VCaP (cell line): ENCODE data around the gene CTNND2.

ENCODE experiments used
- H3K27ac ChIP-seq: fragments of 450-650 bp; 2 replicates; pipeline ENCODE4 v1.5.1; 2017
- TF ChIP-seq, protein P1 (sequence below): fragments of 450-650 bp; conservative IDR thresholded peaks from 2 replicates; pipeline ENCODE4 v1.5.1; 2017; ENCODE audit warnings: mild to moderate bottlenecking, moderate library complexity

The CTNND2 gene

DNA sequence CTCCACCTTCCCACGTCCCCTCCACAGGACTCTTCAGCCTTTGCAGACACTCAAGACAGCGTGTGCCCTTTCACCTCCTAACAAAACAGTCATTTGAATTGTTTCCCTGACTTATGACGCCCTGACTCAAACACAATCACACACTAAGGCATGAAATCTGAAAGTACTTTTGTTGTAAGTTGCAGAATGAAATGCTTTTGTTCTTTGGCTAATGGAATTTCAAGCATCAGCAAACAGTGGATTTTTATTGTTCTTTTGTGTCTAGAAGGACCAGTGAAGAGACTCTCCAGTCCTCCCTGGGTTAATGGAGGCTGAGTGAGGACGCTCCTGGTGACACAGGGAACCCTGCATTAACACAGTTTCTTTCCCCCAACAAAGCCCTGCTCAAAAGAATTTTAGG lies 380.1 kb downstream of the CTNND2 start:
- no peak overlapping the region for H3K27ac ChIP-seq

DNA sequence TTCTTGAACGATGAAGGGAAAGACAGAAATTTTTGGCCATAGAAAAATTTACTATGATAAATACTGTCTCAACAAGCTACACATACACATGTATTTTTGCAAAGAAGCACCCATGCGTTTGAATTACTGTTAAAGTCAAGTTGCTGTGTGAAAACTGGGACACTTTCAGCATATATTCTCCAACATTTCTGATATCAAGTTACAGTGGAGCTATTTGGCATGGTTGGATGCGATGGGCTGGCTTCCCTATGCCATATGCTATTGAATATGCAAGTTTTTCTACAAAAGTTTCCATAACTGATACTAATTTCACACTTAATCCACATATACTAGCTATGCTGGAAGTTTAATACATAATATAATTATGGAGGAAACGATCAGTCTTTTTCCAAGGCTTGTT lies 381.4 kb downstream of the CTNND2 start:
- TF ChIP-seq, protein P1, sequence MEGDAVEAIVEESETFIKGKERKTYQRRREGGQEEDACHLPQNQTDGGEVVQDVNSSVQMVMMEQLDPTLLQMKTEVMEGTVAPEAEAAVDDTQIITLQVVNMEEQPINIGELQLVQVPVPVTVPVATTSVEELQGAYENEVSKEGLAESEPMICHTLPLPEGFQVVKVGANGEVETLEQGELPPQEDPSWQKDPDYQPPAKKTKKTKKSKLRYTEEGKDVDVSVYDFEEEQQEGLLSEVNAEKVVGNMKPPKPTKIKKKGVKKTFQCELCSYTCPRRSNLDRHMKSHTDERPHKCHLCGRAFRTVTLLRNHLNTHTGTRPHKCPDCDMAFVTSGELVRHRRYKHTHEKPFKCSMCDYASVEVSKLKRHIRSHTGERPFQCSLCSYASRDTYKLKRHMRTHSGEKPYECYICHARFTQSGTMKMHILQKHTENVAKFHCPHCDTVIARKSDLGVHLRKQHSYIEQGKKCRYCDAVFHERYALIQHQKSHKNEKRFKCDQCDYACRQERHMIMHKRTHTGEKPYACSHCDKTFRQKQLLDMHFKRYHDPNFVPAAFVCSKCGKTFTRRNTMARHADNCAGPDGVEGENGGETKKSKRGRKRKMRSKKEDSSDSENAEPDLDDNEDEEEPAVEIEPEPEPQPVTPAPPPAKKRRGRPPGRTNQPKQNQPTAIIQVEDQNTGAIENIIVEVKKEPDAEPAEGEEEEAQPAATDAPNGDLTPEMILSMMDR, result no peak
- no peak overlapping the region for H3K27ac ChIP-seq

More for the DNA sequence above, 380.1 kb downstream of the CTNND2 start:
- TF ChIP-seq, protein P1, result no peak

DNA sequence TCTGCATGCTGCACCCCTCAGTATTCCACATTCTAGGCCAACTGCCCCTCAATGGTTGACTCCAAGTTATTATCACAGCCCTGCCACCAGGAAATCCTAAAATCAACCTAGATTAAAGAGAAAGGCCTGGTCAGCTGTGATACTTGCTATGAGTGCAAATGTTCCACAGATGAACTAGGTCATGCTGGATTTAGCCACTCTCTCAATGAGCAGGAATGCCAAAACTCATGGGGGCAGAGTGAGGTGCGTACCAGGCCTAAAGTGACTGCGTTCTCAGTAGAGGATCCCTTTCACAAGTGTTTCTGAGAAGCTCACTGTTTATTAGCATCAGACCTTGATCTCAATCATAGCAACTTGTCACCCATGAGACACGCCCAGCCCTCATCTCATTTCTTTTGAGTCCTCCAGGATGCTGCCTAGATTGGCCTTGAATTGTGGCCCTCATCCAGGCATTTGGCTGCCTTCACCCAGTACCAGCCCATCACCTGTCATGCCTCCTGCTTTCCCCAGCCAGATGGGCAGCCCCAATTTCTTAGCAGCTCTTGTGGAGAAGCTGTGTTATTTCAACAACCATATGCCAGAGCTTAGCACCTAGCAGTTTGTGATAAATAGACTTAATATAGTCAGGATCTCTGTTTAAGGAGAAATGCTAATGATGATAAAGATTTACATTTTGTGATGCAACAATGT lies 383.9 kb downstream of the CTNND2 start:
- H3K27ac ChIP-seq, result no peak overlapping the region
- TF ChIP-seq, protein P1, result no peak

DNA sequence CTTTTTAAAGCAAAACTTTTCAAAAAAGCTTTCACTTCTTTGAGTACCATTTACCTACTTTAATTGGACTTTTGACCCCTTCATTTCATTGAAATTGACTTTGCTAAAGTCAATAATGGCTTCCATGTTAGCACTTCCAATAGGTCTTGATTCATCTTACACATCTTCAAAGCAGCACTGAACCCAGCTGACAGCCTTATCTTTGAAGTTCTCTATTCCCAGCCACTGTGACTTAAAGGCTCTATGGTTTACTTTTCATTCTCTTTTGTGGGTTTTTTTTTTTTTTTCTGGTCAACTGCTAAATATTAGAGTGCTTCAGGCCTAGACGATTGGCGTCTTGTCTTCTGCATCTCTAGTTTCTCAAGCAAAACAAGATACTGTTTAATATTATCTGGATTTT lies 385.0 kb downstream of the CTNND2 start:
- no peak overlapping the region for H3K27ac ChIP-seq
- TF ChIP-seq, protein P1, result no peak

DNA sequence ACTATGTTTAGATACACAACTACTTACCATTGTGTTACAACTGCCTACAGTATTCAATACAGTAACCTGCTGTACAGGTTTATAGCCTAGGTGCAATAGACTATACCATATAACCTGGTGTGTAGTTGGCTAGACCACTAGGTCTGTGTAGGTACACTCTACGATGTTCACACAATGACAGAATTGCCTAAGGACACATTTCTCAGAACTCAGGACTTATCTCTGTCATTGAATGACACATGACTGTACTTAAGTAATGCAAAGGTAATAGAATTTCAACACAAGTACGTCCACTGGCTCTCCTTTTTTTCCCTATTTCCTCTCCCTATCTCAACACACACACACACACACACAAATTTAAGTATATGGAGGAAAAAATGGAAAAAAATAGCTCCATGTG lies 385.6 kb downstream of the CTNND2 start:
- TF ChIP-seq, protein P1, result no peak
- H3K27ac ChIP-seq, result no peak overlapping the region

DNA sequence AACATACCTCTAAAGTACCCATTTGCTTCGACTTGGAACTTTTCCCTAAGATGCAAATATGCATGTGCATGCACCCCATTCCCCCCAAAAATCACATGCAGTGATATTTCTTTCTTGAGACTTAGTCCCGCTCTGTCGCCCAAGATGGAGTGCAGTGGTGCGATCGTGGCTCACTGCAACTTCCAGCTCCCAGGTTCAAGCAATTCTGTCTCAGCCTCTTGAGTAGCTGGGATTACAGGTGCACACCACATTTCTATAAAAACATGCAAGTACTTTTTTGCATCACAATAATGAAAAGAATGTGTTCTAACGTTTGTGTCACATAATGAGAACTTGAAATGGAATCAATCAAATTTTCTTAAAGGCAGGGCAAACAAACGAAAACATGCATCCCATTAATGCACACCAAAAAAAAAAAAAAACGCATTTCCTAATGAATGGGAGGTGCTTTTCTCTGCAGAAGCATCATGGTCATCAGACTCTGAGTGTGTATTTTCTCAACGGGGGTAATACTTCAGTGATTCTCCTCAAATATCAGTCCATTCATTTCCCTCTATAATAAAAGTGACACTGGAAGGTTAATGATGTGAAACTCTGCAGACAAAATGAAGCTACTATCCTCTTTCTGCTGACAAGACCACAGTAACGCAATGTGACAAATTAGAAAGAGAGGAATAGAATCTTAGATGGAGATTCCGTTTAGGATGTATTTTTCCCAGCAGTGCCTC lies 389.4 kb downstream of the CTNND2 start:
- H3K27ac ChIP-seq, result no peak overlapping the region
- TF ChIP-seq, protein P1, result no peak

DNA sequence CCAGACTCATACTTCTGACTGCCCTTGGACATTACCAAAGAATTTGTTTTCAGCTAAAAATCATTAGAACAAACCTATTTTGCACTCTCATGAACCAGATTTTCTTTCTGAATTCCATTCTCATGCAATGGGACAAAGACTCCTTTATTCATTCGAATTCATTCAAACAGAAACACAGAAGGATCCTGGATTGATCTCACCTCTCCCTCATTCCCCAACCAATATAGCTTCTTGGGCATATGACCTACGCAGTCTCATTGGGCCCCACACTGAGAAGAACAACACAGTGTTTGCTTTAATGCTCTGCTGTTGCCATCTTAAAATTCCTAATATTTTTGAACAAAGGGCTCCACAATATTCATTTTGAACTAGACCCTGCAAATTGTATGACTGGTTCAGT lies 392.4 kb downstream of the CTNND2 start:
- no peak overlapping the region for H3K27ac ChIP-seq
- TF ChIP-seq, protein P1, result no peak
